ENCODE data around the gene NUMA1.

GRCh38 chr11:72114570-72114969 lies 34.2 kb upstream of the NUMA1 start:
- TF ChIP-seq, protein P1, sequence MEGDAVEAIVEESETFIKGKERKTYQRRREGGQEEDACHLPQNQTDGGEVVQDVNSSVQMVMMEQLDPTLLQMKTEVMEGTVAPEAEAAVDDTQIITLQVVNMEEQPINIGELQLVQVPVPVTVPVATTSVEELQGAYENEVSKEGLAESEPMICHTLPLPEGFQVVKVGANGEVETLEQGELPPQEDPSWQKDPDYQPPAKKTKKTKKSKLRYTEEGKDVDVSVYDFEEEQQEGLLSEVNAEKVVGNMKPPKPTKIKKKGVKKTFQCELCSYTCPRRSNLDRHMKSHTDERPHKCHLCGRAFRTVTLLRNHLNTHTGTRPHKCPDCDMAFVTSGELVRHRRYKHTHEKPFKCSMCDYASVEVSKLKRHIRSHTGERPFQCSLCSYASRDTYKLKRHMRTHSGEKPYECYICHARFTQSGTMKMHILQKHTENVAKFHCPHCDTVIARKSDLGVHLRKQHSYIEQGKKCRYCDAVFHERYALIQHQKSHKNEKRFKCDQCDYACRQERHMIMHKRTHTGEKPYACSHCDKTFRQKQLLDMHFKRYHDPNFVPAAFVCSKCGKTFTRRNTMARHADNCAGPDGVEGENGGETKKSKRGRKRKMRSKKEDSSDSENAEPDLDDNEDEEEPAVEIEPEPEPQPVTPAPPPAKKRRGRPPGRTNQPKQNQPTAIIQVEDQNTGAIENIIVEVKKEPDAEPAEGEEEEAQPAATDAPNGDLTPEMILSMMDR (IDR thresholded peaks at IDR 0.05; ENCODE audit: low read depth, low read length, missing input control) = no peak
- no peak for TF ChIP-seq EGR1 (IDR thresholded peaks at IDR 0.05; ENCODE audit: low read depth in 2 of 2)
- TF ChIP-seq, protein P2, sequence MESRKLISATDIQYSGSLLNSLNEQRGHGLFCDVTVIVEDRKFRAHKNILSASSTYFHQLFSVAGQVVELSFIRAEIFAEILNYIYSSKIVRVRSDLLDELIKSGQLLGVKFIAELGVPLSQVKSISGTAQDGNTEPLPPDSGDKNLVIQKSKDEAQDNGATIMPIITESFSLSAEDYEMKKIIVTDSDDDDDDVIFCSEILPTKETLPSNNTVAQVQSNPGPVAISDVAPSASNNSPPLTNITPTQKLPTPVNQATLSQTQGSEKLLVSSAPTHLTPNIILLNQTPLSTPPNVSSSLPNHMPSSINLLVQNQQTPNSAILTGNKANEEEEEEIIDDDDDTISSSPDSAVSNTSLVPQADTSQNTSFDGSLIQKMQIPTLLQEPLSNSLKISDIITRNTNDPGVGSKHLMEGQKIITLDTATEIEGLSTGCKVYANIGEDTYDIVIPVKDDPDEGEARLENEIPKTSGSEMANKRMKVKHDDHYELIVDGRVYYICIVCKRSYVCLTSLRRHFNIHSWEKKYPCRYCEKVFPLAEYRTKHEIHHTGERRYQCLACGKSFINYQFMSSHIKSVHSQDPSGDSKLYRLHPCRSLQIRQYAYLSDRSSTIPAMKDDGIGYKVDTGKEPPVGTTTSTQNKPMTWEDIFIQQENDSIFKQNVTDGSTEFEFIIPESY (IDR thresholded peaks at IDR 0.05) = no peak
- no peak for TF ChIP-seq JUND (IDR thresholded peaks at IDR 0.05)
- no peak for TF ChIP-seq TAF1 (conservative IDR thresholded peaks at IDR 0.05)
- no peak for TF ChIP-seq MAX (IDR thresholded peaks at IDR 0.05)
- no peak for TF ChIP-seq ATF3 (IDR thresholded peaks at IDR 0.05)
- TF ChIP-seq YY1 (IDR thresholded peaks at IDR 0.05) = no peak
- TF ChIP-seq GABPA (IDR thresholded peaks at IDR 0.05 in 1 of 2, conservative IDR thresholded peaks at IDR 0.05 in 1 of 2) = no peak
- no peak for TF ChIP-seq RXRA (IDR thresholded peaks at IDR 0.05)
- no peak for TF ChIP-seq FOXA1 (IDR thresholded peaks at IDR 0.05)
- TF ChIP-seq REST (IDR thresholded peaks at IDR 0.05) = no peak

Measured in liver (tissue), 3 donors.